GM12891 (cell line): ENCODE measurements around the gene CHRM1.

Experiments used
- PAX5 ChIP-seq: IDR thresholded peaks from 2 replicates; pipeline ENCODE4 v1.6.1; 2011; ENCODE audit warnings: low read length, moderate library complexity, mild to moderate bottlenecking; ENCODE audit not compliant: insufficient read depth, severe bottlenecking
- POLR2A ChIP-seq: IDR thresholded peaks from 2 replicates; pipeline ENCODE4 v1.6.1; 2011; ENCODE audit warnings: low read depth, low read length, control low read depth
- POLR2AphosphoS5 ChIP-seq: IDR thresholded peaks from 2 replicates; pipeline ENCODE4 v1.6.1; 2011; ENCODE audit warnings: low read depth, low read length, control low read depth
- SPI1 ChIP-seq: IDR thresholded peaks from 2 replicates; pipeline ENCODE4 v1.6.1; 2011; ENCODE audit warnings: low read depth, low read length, control low read depth

GRCh38 chr11:62875698-62876478 lies 45.3 kb downstream of the CHRM1 start:
- TF ChIP-seq POLR2A = no peak
- TF ChIP-seq POLR2AphosphoS5 = no peak
- no peak for TF ChIP-seq SPI1
- no peak for TF ChIP-seq PAX5
